ENCODE measurements around the gene TIAM2.

DNA sequence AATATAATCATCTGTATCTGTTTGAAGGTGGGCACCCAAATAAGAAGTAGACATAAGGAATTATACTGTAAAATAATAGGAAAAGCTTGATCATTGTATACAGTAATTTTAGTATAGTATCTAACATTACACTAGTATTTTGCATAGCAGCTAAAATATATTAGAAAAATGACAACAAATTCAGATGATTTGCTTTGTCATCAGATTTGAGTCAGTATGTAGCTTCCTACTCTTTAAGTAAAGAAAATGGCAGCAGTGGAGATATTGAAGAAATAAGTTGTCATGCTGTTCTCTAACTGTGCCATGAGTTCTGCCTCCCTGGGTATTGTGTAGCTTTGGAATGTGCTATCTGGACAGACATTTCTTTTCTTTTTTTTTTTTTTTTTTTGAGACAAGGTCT, 74.4 kb downstream of the TIAM2 start:
- TF ChIP-seq, protein P1, sequence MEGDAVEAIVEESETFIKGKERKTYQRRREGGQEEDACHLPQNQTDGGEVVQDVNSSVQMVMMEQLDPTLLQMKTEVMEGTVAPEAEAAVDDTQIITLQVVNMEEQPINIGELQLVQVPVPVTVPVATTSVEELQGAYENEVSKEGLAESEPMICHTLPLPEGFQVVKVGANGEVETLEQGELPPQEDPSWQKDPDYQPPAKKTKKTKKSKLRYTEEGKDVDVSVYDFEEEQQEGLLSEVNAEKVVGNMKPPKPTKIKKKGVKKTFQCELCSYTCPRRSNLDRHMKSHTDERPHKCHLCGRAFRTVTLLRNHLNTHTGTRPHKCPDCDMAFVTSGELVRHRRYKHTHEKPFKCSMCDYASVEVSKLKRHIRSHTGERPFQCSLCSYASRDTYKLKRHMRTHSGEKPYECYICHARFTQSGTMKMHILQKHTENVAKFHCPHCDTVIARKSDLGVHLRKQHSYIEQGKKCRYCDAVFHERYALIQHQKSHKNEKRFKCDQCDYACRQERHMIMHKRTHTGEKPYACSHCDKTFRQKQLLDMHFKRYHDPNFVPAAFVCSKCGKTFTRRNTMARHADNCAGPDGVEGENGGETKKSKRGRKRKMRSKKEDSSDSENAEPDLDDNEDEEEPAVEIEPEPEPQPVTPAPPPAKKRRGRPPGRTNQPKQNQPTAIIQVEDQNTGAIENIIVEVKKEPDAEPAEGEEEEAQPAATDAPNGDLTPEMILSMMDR (IDR thresholded peaks at IDR 0.05; ENCODE audit: low read length), result no peak
- TF ChIP-seq EZH2 (optimal IDR thresholded peaks at IDR 0.05; ENCODE audit: low read depth, low read length), result no peak

Data from MM.1S (cell line).